Measurements from ENCODE around the gene LINC00237.

The LINC00237 gene

DNA sequence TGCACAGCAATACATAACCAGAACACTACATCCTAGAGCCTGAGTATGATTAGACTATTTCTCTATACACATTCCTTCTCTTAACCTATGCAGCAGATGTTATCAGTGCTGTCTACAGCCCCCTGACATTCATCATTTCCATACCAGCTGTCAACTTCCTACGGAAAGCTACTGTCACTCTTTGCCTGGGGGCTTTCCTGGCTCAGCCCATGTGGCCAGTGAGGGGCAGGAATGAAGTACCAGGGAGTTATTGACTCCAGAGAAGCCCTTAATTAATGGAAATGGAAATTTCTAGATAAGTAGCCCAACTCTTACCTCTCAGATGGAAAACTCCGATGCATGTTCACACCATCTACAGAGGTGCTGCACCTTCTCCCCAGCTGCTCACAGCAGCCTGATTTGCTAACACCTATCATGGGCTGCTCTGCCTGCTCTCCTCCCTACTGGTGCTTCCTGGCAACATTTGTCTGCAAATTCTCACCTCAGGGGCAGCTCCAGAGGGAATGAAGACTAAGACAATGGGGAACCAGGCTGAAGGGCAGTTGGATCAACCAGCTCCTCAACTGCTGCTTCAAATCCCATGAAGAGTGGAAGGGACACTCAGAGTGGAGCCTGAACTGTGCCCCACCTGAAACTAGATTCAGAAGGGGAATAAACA, 59.6 kb downstream of the LINC00237 start:
- DNase-seq, result no peak
